ENCODE results near the gene MMAB.

Gene MMAB

DNA sequence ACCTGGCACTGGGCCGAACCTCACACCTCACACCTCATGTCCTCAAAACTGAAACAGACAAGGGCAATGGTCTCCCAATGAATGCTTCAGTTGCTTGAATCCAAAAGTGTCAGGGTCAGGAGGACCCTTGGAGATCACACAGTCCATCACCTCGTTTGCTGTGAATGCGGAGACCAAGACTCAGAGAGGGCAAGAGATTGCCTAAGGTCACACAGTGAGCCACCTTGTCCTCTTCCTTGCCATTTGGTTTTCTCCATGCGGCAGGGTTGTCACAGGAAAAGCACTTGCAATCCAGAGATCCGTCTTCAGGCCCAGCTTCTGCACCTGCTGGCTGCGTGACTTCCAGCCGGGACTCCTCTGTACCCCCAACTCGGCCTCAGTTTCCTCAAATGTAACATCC lies 28.3 kb upstream of the MMAB start:
- DNase-seq: no peak

GRCh38 chr12:109600995-109601394 lies 27.7 kb upstream of the MMAB start:
- no peak for DNase-seq

DNA sequence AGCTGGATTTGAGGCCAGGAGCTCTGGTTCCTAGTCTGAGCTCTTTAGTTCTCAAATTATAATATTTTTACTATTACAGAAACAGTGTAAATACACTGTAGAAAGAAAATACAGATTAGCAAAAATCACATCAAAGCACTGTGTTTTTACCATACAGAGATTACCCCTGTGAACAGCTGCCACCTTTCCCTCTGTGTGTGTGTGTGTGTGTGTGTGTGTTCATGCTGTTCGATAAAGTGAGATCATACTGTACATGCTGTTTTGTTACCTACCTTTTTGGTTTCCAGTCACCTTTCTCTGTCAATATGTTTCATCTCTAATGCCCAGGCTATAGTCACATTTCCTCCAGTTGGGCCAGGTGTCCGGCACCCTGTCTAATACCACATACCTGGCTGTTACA lies 27.2 kb upstream of the MMAB start:
- no peak for DNase-seq

- DNase-seq: no peak
Observed at GRCh38 chr12:109599087-109599486, 25.8 kb upstream of the MMAB start.

DNA sequence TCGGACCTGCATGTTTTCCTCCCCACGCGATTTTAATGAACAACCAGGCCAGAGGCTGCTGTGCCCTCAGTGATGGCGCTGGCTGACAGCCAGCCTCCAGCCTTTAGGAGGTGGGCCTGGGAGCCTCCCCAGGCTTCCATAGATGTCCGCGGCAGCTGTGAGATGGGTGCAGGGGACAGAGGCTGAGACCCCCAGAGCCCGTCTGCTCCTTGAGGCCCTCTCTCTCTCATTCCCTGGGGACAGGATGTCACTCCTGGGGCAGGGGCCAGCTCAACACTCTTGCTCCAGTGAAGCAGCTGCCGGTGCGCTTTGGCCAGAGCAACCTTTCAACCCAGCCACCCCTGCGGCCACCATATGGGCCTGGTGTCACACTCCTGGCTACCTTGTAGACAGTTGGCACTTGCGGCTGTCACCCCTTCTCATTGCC lies 25.1 kb upstream of the MMAB start:
- no peak for DNase-seq

- DNase-seq: peak; percentile 27
Observed at GRCh38 chr12:109597795-109598427, 24.6 kb upstream of the MMAB start.

DNA sequence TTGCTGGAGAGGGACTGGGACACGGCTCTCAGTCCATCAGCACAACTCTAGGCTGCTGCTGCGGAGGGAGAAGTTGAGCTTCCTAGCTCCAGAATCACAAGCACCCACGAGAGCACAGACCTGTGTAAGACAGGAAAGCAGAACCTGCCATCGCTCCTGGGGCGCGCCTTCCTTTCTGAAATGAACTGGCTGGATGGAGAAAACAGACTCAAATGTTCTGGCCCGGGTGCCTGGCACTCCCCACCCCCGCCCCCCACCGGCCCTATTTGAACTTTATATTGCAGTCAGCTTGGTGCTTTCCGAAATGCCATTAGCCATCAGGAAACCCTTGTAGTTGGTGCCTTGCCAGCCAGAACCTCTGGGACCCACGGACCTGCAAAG lies 24.1 kb upstream of the MMAB start:
- DNase-seq: no peak

- DNase-seq: no peak
Observed at GRCh38 chr12:109596418-109597244, 23.3 kb upstream of the MMAB start.

- DNase-seq: no peak
Observed at GRCh38 chr12:109595321-109595902, 22.1 kb upstream of the MMAB start.

GRCh38 chr12:109594556-109595317 lies 21.4 kb upstream of the MMAB start:
- no peak for DNase-seq

DNA sequence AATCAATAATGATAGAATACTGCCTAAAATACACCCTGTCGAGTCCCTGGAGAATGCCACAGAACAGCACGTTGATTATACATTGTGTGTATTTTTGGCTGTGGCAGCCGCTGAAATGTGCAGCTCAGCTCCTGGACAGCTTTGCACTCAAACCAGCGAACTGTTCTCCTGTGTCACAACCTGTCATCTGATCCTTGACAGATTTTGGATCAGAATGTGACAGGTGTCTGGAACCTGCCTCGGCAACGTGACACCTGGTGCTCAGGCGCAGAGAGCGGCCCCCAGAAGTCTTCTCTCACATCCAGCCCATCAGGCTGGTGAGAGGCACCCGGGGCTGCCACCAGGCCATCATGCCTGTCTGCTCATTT lies 19.6 kb upstream of the MMAB start:
- no peak for DNase-seq

DNA sequence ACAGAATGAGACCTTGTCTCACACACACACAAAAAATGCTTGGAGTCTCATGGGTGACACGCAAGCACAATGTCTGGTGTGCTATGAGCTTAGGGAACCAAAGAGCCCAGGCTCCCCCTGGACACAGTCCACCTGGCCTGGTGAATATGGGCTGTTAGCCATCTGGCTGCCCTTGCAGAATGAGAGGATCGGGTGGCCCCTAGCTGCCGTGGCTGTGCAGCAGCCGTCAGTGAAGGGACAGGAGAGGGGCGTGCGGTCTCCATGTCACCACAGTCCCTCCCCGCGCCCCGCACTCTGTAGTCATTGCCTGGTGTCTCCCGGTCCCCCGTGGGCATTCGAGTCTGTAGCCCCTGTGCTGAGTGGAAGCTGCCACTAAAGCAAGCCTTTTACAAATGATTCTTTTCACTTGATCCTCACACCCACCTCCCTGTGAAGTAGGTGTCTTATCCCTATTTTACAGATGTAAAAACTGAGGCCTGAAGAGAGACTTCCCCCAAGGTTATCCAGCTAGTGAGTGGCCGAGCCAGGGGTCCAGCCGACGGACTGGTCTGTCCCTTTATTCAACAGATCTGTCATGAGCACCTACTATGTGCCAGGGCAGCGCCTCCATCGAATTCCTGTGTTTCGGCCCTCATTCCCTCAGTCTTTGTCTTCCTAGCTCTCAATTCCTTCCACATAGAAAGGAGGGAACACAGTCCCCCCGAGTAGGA lies 19.0 kb upstream of the MMAB start:
- no peak for DNase-seq

DNA sequence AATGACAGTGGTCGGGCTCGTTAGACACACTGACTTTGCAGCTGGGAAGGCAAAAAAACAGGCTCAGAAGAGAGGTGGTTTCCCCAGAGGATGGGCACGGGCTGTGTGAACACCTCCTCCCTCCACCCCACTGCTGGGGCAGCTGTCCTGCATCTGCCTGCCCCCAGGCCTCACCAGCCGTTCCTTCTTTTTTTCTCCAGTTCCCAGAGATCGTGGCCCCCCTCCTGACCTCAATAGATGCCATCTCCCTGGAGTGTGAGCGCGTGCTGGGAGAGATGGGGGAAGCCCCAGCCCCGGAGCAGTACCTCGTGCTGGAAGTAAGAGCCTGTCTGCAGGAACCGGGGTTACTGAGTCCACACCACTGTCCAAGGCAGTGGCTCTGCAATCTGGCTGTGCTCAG lies 17.7 kb upstream of the MMAB start:
- DNase-seq: no peak

GRCh38 chr12:109590566-109590965 lies 17.3 kb upstream of the MMAB start:
- DNase-seq: no peak

DNA sequence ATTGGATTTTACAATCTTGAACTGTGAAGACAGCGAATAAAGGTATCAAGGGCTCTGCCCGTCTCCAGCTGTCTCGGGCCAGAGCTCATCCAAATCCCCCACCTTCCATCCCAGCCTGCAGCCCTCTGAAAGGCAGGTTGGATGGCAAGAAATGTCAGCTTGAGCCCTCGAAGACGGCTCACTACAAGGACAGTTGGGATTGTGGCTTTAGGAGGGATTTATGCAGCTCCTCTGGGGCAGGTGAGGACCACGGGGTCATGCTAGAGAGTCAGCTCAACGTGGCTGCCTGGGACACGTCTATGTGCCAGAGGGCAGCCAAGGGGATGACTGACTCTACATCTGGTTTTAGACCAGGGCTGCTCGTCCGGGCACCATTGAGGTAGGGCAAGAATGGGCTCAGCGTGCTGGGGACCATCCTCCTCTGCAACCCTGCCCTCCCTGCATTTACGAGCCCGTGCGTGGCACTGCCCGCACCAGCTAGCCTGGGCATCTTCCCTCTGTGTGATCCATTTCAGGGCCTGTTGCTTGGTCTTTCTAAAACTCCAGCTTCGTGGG lies 16.5 kb upstream of the MMAB start:
- no peak for DNase-seq

DNA sequence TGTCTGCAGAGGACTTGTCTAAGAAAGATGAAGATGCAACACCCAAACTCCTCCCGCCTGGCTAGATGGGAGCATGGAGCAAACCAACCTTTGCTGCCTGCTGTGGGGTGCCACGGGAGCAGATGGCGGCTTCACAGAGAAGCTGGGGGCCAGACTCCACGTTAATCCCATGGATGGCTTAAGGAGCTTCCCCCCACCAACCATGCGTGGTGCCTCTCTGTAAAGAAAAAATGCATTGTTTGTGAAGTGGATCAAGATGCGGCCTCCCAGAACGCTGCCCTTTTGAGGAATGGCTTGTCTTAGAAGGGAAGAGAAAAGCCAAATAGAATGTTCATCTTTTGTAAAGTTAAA lies 15.9 kb upstream of the MMAB start:
- DNase-seq: no peak

GRCh38 chr12:109588461-109589239 lies 15.3 kb upstream of the MMAB start:
- DNase-seq: no peak

GRCh38 chr12:109587921-109588320 lies 14.6 kb upstream of the MMAB start:
- no peak for DNase-seq

GRCh38 chr12:109586385-109587296 lies 13.3 kb upstream of the MMAB start:
- DNase-seq: no peak

GRCh38 chr12:109583733-109584132 lies 10.4 kb upstream of the MMAB start:
- DNase-seq: no peak

GRCh38 chr12:109582636-109583035 lies 9.3 kb upstream of the MMAB start:
- DNase-seq: no peak

All from NCI-H1436 treated with DMSO at 0.1 percent for 48 hours (cell line).